ENCODE data around the gene CCBE1. TPM values are rescaled to one million over a fixed set of nuclear protein-coding genes. Genes with fewer than 3 reads are reported as not detected.

Gene CCBE1
- total RNA-seq, 1 donor from 2014 or later, result not detected

GRCh38 chr18:59461171-59461570 is 236.1 kb downstream of the CCBE1 start:
- Mint-ChIP-seq H3K27me3 (peaks cover 5% of the 10 kb centered on the region), H3K4me3 (no peak overlapping the region), H3K36me3 (ENCODE audit: low read depth) (no peaks in the 10 kb centered on the region), H3K27ac (no peak overlapping the region), H3K9me3 (no peaks in the 10 kb centered on the region), H3K4me1 (no peaks in the 10 kb centered on the region)
- intact Hi-C loops (cut with micrococcal nuclease), result no loop called here
- DNase-seq, result no peak

- intact Hi-C loops (cut with micrococcal nuclease), result no loop called here
- Mint-ChIP-seq H3K4me3 (no peak overlapping the region), H3K9me3 (no peaks in the 10 kb centered on the region), H3K36me3 (ENCODE audit: low read depth) (no peaks in the 10 kb centered on the region), H3K27me3 (peaks cover 3% of the 10 kb centered on the region), H3K27ac (no peak overlapping the region), H3K4me1 (no peaks in the 10 kb centered on the region)
- no peak for DNase-seq
Observed at GRCh38 chr18:59460072-59460420, 237.2 kb downstream of the CCBE1 start.

GRCh38 chr18:59459369-59460071 is 237.7 kb downstream of the CCBE1 start:
- Mint-ChIP-seq H3K27ac (no peak overlapping the region), H3K27me3 (peaks cover 3% of the 10 kb centered on the region), H3K4me3 (no peak overlapping the region), H3K36me3 (ENCODE audit: low read depth) (no peaks in the 10 kb centered on the region), H3K9me3 (no peaks in the 10 kb centered on the region), H3K4me1 (no peaks in the 10 kb centered on the region)
- intact Hi-C loops (cut with micrococcal nuclease), result no loop called here
- DNase-seq, result no peak

- no peak for DNase-seq
- Mint-ChIP-seq H3K9me3 (no peaks in the 10 kb centered on the region), H3K4me3 (no peak overlapping the region), H3K36me3 (ENCODE audit: low read depth) (no peaks in the 10 kb centered on the region), H3K27me3 (peaks cover 3% of the 10 kb centered on the region), H3K4me1 (no peaks in the 10 kb centered on the region), H3K27ac (no peak overlapping the region)
- intact Hi-C loops (cut with micrococcal nuclease), result no loop called here
Observed at GRCh38 chr18:59458575-59458974, 238.6 kb downstream of the CCBE1 start.

GRCh38 chr18:59456657-59457056 is 240.6 kb downstream of the CCBE1 start:
- H3K4me1 Mint-ChIP-seq, result no peaks in the 10 kb centered on the region

GRCh38 chr18:59455728-59456276 is 241.4 kb downstream of the CCBE1 start:
- Mint-ChIP-seq H3K4me1 (no peaks in the 10 kb centered on the region), H3K27me3 (peaks cover 3% of the 10 kb centered on the region), H3K4me3 (no peak overlapping the region), H3K9me3 (no peaks in the 10 kb centered on the region), H3K27ac (no peak overlapping the region), H3K36me3 (ENCODE audit: low read depth) (no peaks in the 10 kb centered on the region)
- no peak for DNase-seq
- intact Hi-C loops (cut with micrococcal nuclease), result no loop called here

More at GRCh38 chr18:59456657-59457056, 240.6 kb downstream of the CCBE1 start:
- Mint-ChIP-seq H3K9me3 (no peaks in the 10 kb centered on the region), H3K36me3 (ENCODE audit: low read depth) (no peaks in the 10 kb centered on the region), H3K27me3 (peaks cover 3% of the 10 kb centered on the region), H3K4me3 (no peak overlapping the region), H3K27ac (no peak overlapping the region)
- intact Hi-C loops (cut with micrococcal nuclease), result no loop called here
- no peak for DNase-seq

- Mint-ChIP-seq H3K36me3 (ENCODE audit: low read depth) (no peaks in the 10 kb centered on the region), H3K4me3 (no peak overlapping the region), H3K9me3 (no peaks in the 10 kb centered on the region), H3K4me1 (no peaks in the 10 kb centered on the region), H3K27ac (no peak overlapping the region), H3K27me3 (peaks cover 3% of the 10 kb centered on the region)
- intact Hi-C loops (cut with micrococcal nuclease), result no loop called here
- DNase-seq, result no peak
Observed at GRCh38 chr18:59454909-59455727, 242.1 kb downstream of the CCBE1 start.

- H3K27ac Mint-ChIP-seq, result no peak overlapping the region
- intact Hi-C loops (cut with micrococcal nuclease), result no loop called here
- H3K27me3 Mint-ChIP-seq, result peaks cover 3% of the 10 kb centered on the region
- H3K4me3 Mint-ChIP-seq, result no peak overlapping the region
- H3K36me3 Mint-ChIP-seq (ENCODE audit: low read depth), result no peaks in the 10 kb centered on the region
- no peak for DNase-seq
- H3K4me1 Mint-ChIP-seq, result no peaks in the 10 kb centered on the region
- H3K9me3 Mint-ChIP-seq, result no peaks in the 10 kb centered on the region
Observed at GRCh38 chr18:59453468-59453961, 243.7 kb downstream of the CCBE1 start.

- no peak for DNase-seq
- intact Hi-C loops (cut with micrococcal nuclease), result no loop called here
- H3K27ac Mint-ChIP-seq, result no peak overlapping the region
- H3K27me3 Mint-ChIP-seq, result no peaks in the 10 kb centered on the region
- H3K4me3 Mint-ChIP-seq, result no peak overlapping the region
- H3K36me3 Mint-ChIP-seq (ENCODE audit: low read depth), result no peaks in the 10 kb centered on the region
- H3K4me1 Mint-ChIP-seq, result no peaks in the 10 kb centered on the region
- H3K9me3 Mint-ChIP-seq, result no peaks in the 10 kb centered on the region
Observed at GRCh38 chr18:59451963-59452362, 245.3 kb downstream of the CCBE1 start.

- H3K9me3 Mint-ChIP-seq, result no peaks in the 10 kb centered on the region
- H3K27ac Mint-ChIP-seq, result no peak overlapping the region
- no peak for DNase-seq
- H3K27me3 Mint-ChIP-seq, result no peaks in the 10 kb centered on the region
- H3K4me3 Mint-ChIP-seq, result no peak overlapping the region
- H3K4me1 Mint-ChIP-seq, result no peaks in the 10 kb centered on the region
- intact Hi-C loops (cut with micrococcal nuclease), result no loop called here
- H3K36me3 Mint-ChIP-seq (ENCODE audit: low read depth), result no peaks in the 10 kb centered on the region
Observed at GRCh38 chr18:59451073-59451472, 246.2 kb downstream of the CCBE1 start.

GRCh38 chr18:59448546-59448945 is 248.7 kb downstream of the CCBE1 start:
- no peaks in the 10 kb centered on the region for H3K4me1 Mint-ChIP-seq

GRCh38 chr18:59446012-59446411 is 251.2 kb downstream of the CCBE1 start:
- intact Hi-C loops (cut with micrococcal nuclease), result no loop called here
- no peaks in the 10 kb centered on the region for H3K27me3 Mint-ChIP-seq
- no peak overlapping the region for H3K4me3 Mint-ChIP-seq
- DNase-seq, result no peak
- no peaks in the 10 kb centered on the region for H3K4me1 Mint-ChIP-seq
- H3K36me3 Mint-ChIP-seq (ENCODE audit: low read depth), result no peaks in the 10 kb centered on the region
- H3K27ac Mint-ChIP-seq, result no peak overlapping the region
- no peaks in the 10 kb centered on the region for H3K9me3 Mint-ChIP-seq

More at GRCh38 chr18:59448546-59448945, 248.7 kb downstream of the CCBE1 start:
- no peaks in the 10 kb centered on the region for H3K9me3 Mint-ChIP-seq
- no peaks in the 10 kb centered on the region for H3K36me3 Mint-ChIP-seq (ENCODE audit: low read depth)
- H3K27ac Mint-ChIP-seq, result no peak overlapping the region
- DNase-seq, result no peak
- intact Hi-C loops (cut with micrococcal nuclease), result no loop called here
- no peaks in the 10 kb centered on the region for H3K27me3 Mint-ChIP-seq
- no peak overlapping the region for H3K4me3 Mint-ChIP-seq

GRCh38 chr18:59437851-59438569 is 259.2 kb downstream of the CCBE1 start:
- peaks cover 2% of the 10 kb centered on the region for H3K27me3 Mint-ChIP-seq
- no peak overlapping the region for H3K4me3 Mint-ChIP-seq
- intact Hi-C loops (cut with micrococcal nuclease), result no loop called here
- H3K27ac Mint-ChIP-seq, result no peak overlapping the region
- DNase-seq, result no peak
- no peaks in the 10 kb centered on the region for H3K4me1 Mint-ChIP-seq
- H3K36me3 Mint-ChIP-seq (ENCODE audit: low read depth), result no peaks in the 10 kb centered on the region
- H3K9me3 Mint-ChIP-seq, result no peaks in the 10 kb centered on the region

All from activated CD4-positive, alpha-beta T cell treated with anti-CD3 and anti-CD28 coated beads, Interleukin-2, amount 10 ng/mL, durations not matched to agents 24 days and 14 days (primary cell).